Spleen (tissue), 11 donors: ENCODE results near the gene RIMBP2. TPM values are rescaled to one million over a fixed set of nuclear protein-coding genes. Genes with fewer than 3 reads are reported as not detected.
A peak's percentile ranks its signal among the peaks of the same experiment; 100 is the strongest.

Experiments used
- DNase-seq: peaks from one replicate; pipeline ENCODE4 v3.0.0-alpha.2; 2020
- H3K27ac ChIP-seq, 8 donors: fragments of 200-600 bp; sonication (generic) in 7 of 8; 1 replicate in 4 of 8; 2 replicates in 4 of 8; pipeline versions ENCODE4 v1.5.0 to v1.8.0; 2016 to 2021; ENCODE audit warnings: inconsistent platforms in 4 of 8, mild to moderate bottlenecking in 4 of 8, moderate library complexity in 1 of 8
- H3K27me3 ChIP-seq, 7 donors: fragments of 200-600 bp; sonication (generic) in 6 of 7; replicated peaks in 1 of 7; 1 replicate in 4 of 7; 2 replicates in 3 of 7; pipeline versions ENCODE4 v1.5.0 to v1.8.0; 2016 to 2021; ENCODE audit warnings: inconsistent platforms in 3 of 7, mild to moderate bottlenecking in 1 of 7
- H3K36me3 ChIP-seq, 6 donors: fragments of 200-600 bp; sonication (generic) in 5 of 6; 1 replicate in 4 of 6; 2 replicates in 2 of 6; pipeline versions ENCODE4 v1.5.0 to v1.8.0; 2016 to 2021; ENCODE audit warnings: inconsistent platforms in 2 of 6
- H3K4me1 ChIP-seq, 6 donors: fragments of 200-600 bp; sonication (generic) in 5 of 6; 1 replicate in 3 of 6; 2 replicates in 3 of 6; pipeline versions ENCODE4 v1.5.0 to v1.8.0; 2016 to 2021; ENCODE audit warnings: inconsistent platforms in 3 of 6
- H3K4me3 ChIP-seq, 8 donors: fragments of 200-600 bp; sonication (generic) in 7 of 8; 1 replicate in 4 of 8; 2 replicates in 4 of 8; pipeline versions ENCODE4 v1.5.0 to v1.8.0; 2016 to 2021; ENCODE audit warnings: inconsistent platforms in 4 of 8, mild to moderate bottlenecking in 4 of 8, moderate library complexity in 2 of 8
- H3K9me3 ChIP-seq, 8 donors: fragments of 200-600 bp; sonication (generic) in 7 of 8; 1 replicate in 4 of 8; 2 replicates in 4 of 8; pipeline versions ENCODE4 v1.5.0 to v1.8.0; 2016 to 2021; ENCODE audit warnings: inconsistent platforms in 4 of 8
- POLR2A ChIP-seq, 3 donors: fragments of 450-650 bp; IDR thresholded peaks; one replicate each; pipeline ENCODE4 v1.5.1; 2017; ENCODE audit warnings: antibody characterized with exemption in 3 of 3, mild to moderate bottlenecking in 1 of 3
- POLR2AphosphoS5 ChIP-seq, 3 donors: sonication (generic); formaldehyde crosslinking; IDR thresholded peaks; one replicate each; pipeline ENCODE4 v1.5.1; 2017; ENCODE audit warnings: antibody characterized with exemption in 3 of 3
- WGBS, 5 donors: extraction: QIAGEN DNeasy Blood & Tissue Kit in 3 of 5; methylation state at CpG; one replicate each; pipeline versions ENCODE4 v1.1.5 to v1.1.7; 2013 to 2018; 5-methylcytosine and 5-hydroxymethylcytosine counted together
- intact Hi-C: fragments of 100-400 bp; cut with DNase I; formaldehyde crosslinking; loops from one replicate; pipeline ENCODE4 v1.15.0; 2023; ENCODE audit warnings: low total_unique reads
- polyA plus RNA-seq, 3 donors: library from polyadenylated mRNA; stranded (reverse); fragments of 200-250 nt; gene quantifications; one replicate each; pipeline ENCODE4 v1.2.1, GENCODE V29; 2013
- total RNA-seq, 7 donors: library from RNA; depleted of rRNA in 3 of 7; stranded (reverse); fragments of >200 nt in 3 of 7; fragmentation: NEBNext Ultra II Directional in 4 of 7; extraction: Animal tissue kit (Norgen Biotek cat#: 25700) in 4 of 7; gene quantifications; one replicate each; pipeline versions ENCODE4 v1.1.0 to v1.2.1, GENCODE V29; 2016 to 2021
- TF ChIP-seq, protein P1 (sequence below), 11 experiments: fragments of 200-600 bp in 7 of 11; fragments of 450-650 bp in 4 of 11; sonication (generic) in 4 of 11; IDR thresholded peaks in 8 of 11; conservative IDR thresholded peaks in 3 of 11; 1 replicate in 7 of 11; 2 replicates in 4 of 11; pipeline versions ENCODE4 v1.4.0 to v1.8.0; 2016 to 2021; ENCODE audit warnings: antibody characterized with exemption in 11 of 11, inconsistent platforms in 4 of 11, mild to moderate bottlenecking in 1 of 11
- donor health status: healthy with polysubstance abuse.
- donor health status: DM: no; HTN: no; CAD: no; lungs with moderate emphysema.
- donor health status: DM: no; HTN: no; CAD: no.
- donor health status: Bipolar disorder and iron deficiency.
- donor health status: healthy.
- donor health status: DM: no; HTN: no; CAD: no.
- donor health status: DM: yes; HTN: yes; CAD: no.

The RIMBP2 gene
- total and polyA plus RNA-seq, 10 donors, result 0.05 to 5.2 (median 0.95) TPM

DNA sequence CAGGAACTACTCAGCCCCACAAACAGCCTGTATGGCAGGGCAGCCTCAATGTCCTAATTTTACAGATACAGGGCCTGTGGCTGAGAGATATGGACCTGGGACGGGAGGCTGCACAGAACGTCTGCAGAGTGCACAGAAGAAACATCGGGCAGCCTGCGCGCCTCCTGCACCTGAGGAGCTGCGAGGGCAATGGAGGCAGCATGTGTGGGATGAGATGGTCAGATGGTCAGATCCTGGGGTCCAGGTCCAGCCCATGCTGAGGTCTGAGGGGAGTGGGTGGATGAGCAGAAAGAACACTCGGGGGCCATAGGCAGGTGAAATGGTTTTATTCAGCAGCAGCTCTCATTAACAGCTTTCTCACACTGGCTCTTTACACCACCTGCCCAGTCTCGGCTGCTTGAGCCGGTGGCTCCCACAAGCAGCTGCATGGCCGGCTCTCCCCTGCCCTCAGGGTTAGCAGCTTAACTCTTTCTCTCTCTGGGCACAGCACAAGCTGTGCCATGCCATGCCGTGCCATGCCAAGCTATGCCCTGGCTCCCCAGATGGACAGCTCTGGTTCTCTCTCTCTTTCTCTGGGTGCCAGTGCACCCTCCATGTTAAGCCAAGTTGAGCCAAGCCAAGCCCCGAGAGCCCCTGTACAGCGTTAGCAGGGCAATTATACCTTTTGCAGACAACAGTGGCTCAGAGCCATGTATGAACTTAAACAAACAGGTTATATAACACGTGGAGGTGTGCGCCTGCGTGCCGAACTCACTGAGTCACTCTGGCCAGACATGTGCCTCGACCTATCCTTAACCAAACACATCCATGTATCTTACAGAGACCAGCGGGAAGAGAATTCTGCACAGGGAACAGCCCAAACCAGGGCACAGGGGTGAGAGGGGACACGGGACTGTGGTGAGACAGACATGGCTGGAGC, 47.6 kb downstream of the RIMBP2 start:
- no peaks in the 10 kb centered on the region for H3K36me3 ChIP-seq
- no peak overlapping the region for H3K4me3 ChIP-seq
- WGBS, 5 donors, result 89 to 95% (median 90%) methylated on average over 19 to 20 of the region's 20 CpGs
- H3K27me3 ChIP-seq, result peaks cover 0 to 3% (median 0%) of the 10 kb centered on the region in 7 donors
- peaks cover 0 to 43% (median 12%) of the 10 kb centered on the region in 8 donors for H3K9me3 ChIP-seq
- no peaks in the 10 kb centered on the region for H3K4me1 ChIP-seq
- H3K27ac ChIP-seq, result no peak overlapping the region
- DNase-seq, result peak; percentile 59
- intact Hi-C loops, result no loop called here
- TF ChIP-seq, protein P1, sequence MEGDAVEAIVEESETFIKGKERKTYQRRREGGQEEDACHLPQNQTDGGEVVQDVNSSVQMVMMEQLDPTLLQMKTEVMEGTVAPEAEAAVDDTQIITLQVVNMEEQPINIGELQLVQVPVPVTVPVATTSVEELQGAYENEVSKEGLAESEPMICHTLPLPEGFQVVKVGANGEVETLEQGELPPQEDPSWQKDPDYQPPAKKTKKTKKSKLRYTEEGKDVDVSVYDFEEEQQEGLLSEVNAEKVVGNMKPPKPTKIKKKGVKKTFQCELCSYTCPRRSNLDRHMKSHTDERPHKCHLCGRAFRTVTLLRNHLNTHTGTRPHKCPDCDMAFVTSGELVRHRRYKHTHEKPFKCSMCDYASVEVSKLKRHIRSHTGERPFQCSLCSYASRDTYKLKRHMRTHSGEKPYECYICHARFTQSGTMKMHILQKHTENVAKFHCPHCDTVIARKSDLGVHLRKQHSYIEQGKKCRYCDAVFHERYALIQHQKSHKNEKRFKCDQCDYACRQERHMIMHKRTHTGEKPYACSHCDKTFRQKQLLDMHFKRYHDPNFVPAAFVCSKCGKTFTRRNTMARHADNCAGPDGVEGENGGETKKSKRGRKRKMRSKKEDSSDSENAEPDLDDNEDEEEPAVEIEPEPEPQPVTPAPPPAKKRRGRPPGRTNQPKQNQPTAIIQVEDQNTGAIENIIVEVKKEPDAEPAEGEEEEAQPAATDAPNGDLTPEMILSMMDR (IDR thresholded peaks at IDR 0.05 in 8 of 11, conservative IDR thresholded peaks at IDR 0.05 in 3 of 11), result no peak
- TF ChIP-seq POLR2AphosphoS5 (IDR thresholded peaks at IDR 0.05) (no peak), POLR2A (IDR thresholded peaks at IDR 0.05) (no peak)

DNA sequence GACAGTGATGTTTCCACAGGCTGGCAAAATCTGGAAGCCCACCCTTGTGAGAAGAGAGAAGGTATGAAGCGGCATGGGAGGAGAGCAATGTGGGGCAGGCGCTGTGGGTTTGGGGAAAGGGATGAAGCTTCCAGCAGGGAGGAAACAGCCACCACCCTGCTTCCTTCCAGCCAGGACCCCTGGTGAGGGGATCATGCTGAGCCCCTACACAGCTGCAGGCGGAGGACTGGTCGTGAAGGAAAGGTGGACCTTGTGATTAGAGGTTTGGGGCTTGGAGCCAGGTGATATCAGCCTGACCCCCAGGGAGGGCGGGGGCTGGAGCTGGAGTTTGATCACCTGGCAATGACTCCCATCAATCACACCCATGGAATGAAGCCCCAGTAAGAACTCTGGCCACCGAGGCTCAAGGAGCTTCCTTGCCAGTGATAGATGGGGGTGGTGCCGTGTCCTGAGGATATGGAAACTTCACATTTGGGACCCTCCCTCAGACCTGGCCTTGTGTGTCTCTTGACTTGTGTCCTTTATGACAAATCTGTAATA, 48.6 kb downstream of the RIMBP2 start:
- H3K36me3 ChIP-seq, result no peaks in the 10 kb centered on the region
- TF ChIP-seq POLR2A (IDR thresholded peaks at IDR 0.05) (no peak), POLR2AphosphoS5 (IDR thresholded peaks at IDR 0.05) (no peak)
- TF ChIP-seq, protein P1 (IDR thresholded peaks at IDR 0.05 in 8 of 11, conservative IDR thresholded peaks at IDR 0.05 in 3 of 11), result no peak
- intact Hi-C loops, result no loop called here
- 77 to 94% (median 88%) methylated on average over 7 of the region's 7 CpGs for WGBS, 5 donors
- H3K9me3 ChIP-seq, result peaks cover 0 to 43% (median 12%) of the 10 kb centered on the region in 8 donors
- peak; percentile 51 for DNase-seq
- H3K4me1 ChIP-seq, result no peaks in the 10 kb centered on the region
- no peak overlapping the region for H3K4me3 ChIP-seq
- H3K27me3 ChIP-seq, result peaks cover 0 to 13% (median 0%) of the 10 kb centered on the region in 7 donors
- H3K27ac ChIP-seq, result no peak overlapping the region

DNA sequence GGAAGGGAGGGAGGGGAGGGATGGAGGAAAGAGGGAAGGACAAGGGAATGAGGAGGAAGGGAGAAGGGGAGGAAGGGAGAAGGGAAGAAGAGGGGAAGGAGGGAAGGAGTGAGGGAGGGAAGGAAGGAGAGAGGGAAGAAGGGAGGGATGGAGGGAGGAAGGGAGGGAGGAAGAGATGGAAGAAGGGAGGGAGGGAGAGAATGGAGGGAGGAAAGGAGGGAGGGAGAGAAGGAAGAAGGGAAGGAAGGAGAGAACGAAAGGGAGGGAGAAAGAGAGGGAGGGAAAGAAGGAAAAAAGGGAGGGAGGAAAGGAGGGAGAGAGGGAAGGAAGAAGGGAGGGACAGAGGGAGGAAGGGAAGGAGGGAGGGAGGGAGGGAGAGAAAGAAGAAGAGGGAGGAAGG, 49.5 kb downstream of the RIMBP2 start:
- Histone ChIP-seq H3K27me3 (peaks cover 0 to 22% (median 0%) of the 10 kb centered on the region in 7 donors), H3K36me3 (no peaks in the 10 kb centered on the region), H3K4me1 (no peaks in the 10 kb centered on the region), H3K4me3 (no peak overlapping the region), H3K9me3 (peaks cover 0 to 43% (median 12%) of the 10 kb centered on the region in 8 donors), H3K27ac (no peak overlapping the region)
- intact Hi-C loops, result no loop called here
- 71 to 91% (median 79%) methylated on average over 1 of the region's 1 CpG for WGBS, 5 donors
- DNase-seq, result no peak
- TF ChIP-seq POLR2A (IDR thresholded peaks at IDR 0.05), result no peak
- no peak for TF ChIP-seq POLR2AphosphoS5 (IDR thresholded peaks at IDR 0.05)
- TF ChIP-seq, protein P1 (IDR thresholded peaks at IDR 0.05 in 8 of 11, conservative IDR thresholded peaks at IDR 0.05 in 3 of 11), result no peak

DNA sequence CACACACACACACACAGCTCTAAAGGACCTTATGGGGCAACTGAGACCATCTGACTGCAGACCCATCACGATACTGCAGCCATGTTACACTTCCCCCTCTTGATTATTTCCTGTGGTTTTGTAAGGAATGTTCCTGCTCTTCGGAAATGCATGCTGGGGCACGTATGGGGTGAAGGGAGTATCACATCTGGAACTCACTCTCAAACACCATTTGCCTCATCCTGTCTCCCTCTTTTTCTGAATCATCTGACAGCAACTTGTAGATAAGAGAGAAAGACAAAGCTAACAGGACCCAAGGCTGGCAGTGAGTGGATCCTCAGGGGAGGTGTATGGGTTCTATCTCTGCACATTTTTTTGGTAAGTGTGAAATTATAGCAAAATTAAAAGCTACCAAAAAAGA, 50.3 kb downstream of the RIMBP2 start:
- no peaks in the 10 kb centered on the region for H3K4me1 ChIP-seq
- peaks cover 0 to 38% (median 12%) of the 10 kb centered on the region in 8 donors for H3K9me3 ChIP-seq
- WGBS, 5 donors, result 5 to 16% (median 10%) methylated on average over 3 of the region's 3 CpGs
- no peak for DNase-seq
- no peak overlapping the region for H3K27ac ChIP-seq
- H3K4me3 ChIP-seq, result no peak overlapping the region
- intact Hi-C loops, result no loop called here
- TF ChIP-seq, protein P1 (IDR thresholded peaks at IDR 0.05 in 8 of 11, conservative IDR thresholded peaks at IDR 0.05 in 3 of 11), result no peak
- TF ChIP-seq POLR2A (IDR thresholded peaks at IDR 0.05) (no peak), POLR2AphosphoS5 (IDR thresholded peaks at IDR 0.05) (no peak)
- peaks cover 0 to 28% (median 0%) of the 10 kb centered on the region in 7 donors for H3K27me3 ChIP-seq
- H3K36me3 ChIP-seq, result no peaks in the 10 kb centered on the region
